HCT116 (cell line): ENCODE results near the gene TAF1C. TPM values are rescaled to one million over a fixed set of nuclear protein-coding genes. Genes with fewer than 3 reads are reported as not detected.
A peak's percentile ranks its signal among the peaks of the same experiment; 100 is the strongest.

Experiments
- ATAC-seq: fragments of 200-7000 bp; cut with Tn5 transposase; 2 replicates; pipeline ENCODE4 v1.9.1; 2020; ENCODE audit warnings: mild to moderate bottlenecking, moderate library complexity
- BruUV-seq: library from RNA; stranded (reverse); fragments of 400-500 nt; replicated peaks from 2 replicates; lab custom pipeline; 2021; lab: Mats Ljungman, UMichigan
- CTCF ChIA-PET: fragments of 300-600 bp; sonication (Branson Sonifier 250); formaldehyde crosslinking; loops from one replicate; lab custom pipeline; 2021; ENCODE audit warnings: antibody characterized with exemption; lab: Charles Lee
- POLR2A ChIA-PET: fragments of 300-600, 350-600 bp; sonication (Branson Sonifier 250); formaldehyde crosslinking; loops from one replicate; lab custom pipeline; 2021; ENCODE audit warnings: antibody characterized with exemption; lab: Charles Lee
- RAD21 ChIA-PET, 2 experiments: fragments of 300-600 bp; sonication (Branson Sonifier 250); formaldehyde crosslinking; loops; one replicate each; lab custom pipeline; 2023; ENCODE audit warnings: low total read pairs in 2 of 2; ENCODE audit not compliant: uncharacterized antibody in 2 of 2, unreplicated experiment in 2 of 2, low non-redundant PET in 1 of 2; lab: Charles Lee
- DNase-seq: peaks from one replicate; pipeline ENCODE4 v3.0.0-alpha.2; 2010; ENCODE audit warnings: low read depth, low spot score
- H2AFZ ChIP-seq: fragments of 200-600 bp; shearing (Covaris generic), sonication (generic); 2 replicates; pipeline ENCODE4 v1.6.1; 2017; ENCODE audit warnings: low read depth, mixed run types, mixed read lengths, antibody characterized with exemption, low read length; ENCODE audit not compliant: poor library complexity, severe bottlenecking
- H3K27ac ChIP-seq: 2 replicates; pipeline ENCODE4 v1.5.1; 2012; ENCODE audit warnings: low read depth, low read length
- H3K27me3 ChIP-seq: fragments of 200-600 bp; sonication (generic); 2 replicates; pipeline ENCODE4 v1.6.1; 2016; ENCODE audit warnings: mixed run types, low read length, mixed read lengths; ENCODE audit not compliant: insufficient read depth
- H3K36me3 ChIP-seq, 2 experiments: fragments of 200-500 bp in 1 of 2; fragments of 200-600 bp in 1 of 2; sonication (Bioruptor generic) in 1 of 2; sonication (generic) in 1 of 2; 2 replicates each; pipeline versions ENCODE4 v1.5.1 to v1.6.1; 2014 to 2016; ENCODE audit warnings: low read length in 2 of 2, inconsistent platforms in 1 of 2, mixed read lengths in 1 of 2, mixed run types in 1 of 2; ENCODE audit not compliant: insufficient read depth in 2 of 2, control insufficient read depth in 1 of 2
- H3K4me1 ChIP-seq, 2 experiments: fragments of 200-600 bp in 1 of 2; sonication (generic) in 1 of 2; 2 replicates each; pipeline versions ENCODE4 v1.5.1 to v1.6.1; 2012 to 2017; ENCODE audit warnings: low read length in 2 of 2, inconsistent platforms in 1 of 2, mild to moderate bottlenecking in 1 of 2, mixed read lengths in 1 of 2, mixed run types in 1 of 2, moderate library complexity in 1 of 2; ENCODE audit not compliant: insufficient read depth in 2 of 2, control insufficient read depth in 1 of 2
- H3K4me2 ChIP-seq: fragments of 200-600 bp; sonication (generic); 2 replicates; pipeline ENCODE4 v1.6.1; 2017; ENCODE audit warnings: mixed run types, low read length, mixed read lengths
- H3K4me3 ChIP-seq, 2 experiments: fragments of 200-600 bp in 1 of 2; sonication (generic) in 1 of 2; replicated peaks in 1 of 2; 2 replicates each; pipeline ENCODE4 v1.5.1; 2011 to 2016; ENCODE audit warnings: low read length in 2 of 2, control low read depth in 1 of 2, low read depth in 1 of 2, mild to moderate bottlenecking in 1 of 2, mixed read lengths in 1 of 2, mixed run types in 1 of 2
- H3K79me2 ChIP-seq: fragments of 200-600 bp; sonication (generic); 2 replicates; pipeline ENCODE4 v1.6.1; 2017; ENCODE audit warnings: mild to moderate bottlenecking, mixed run types, low read length, moderate library complexity, mixed read lengths; ENCODE audit not compliant: insufficient read depth
- H3K9ac ChIP-seq: fragments of 200-600 bp; sonication (generic); 2 replicates; pipeline ENCODE4 v1.6.1; 2016; ENCODE audit warnings: low read length, mixed read lengths
- H3K9me2 ChIP-seq: fragments of 200-600 bp; sonication (generic), shearing (Covaris generic); 2 replicates; pipeline ENCODE4 v1.6.1; 2017; ENCODE audit warnings: mixed run types, mild to moderate bottlenecking, moderate library complexity; ENCODE audit not compliant: insufficient read depth
- H3K9me3 ChIP-seq, 2 experiments: fragments of 200-500 bp in 1 of 2; fragments of 200-600 bp in 1 of 2; sonication (Bioruptor generic) in 1 of 2; sonication (generic) in 1 of 2; 2 replicates each; pipeline ENCODE4 v1.6.1; 2014 to 2017; ENCODE audit warnings: low read length in 2 of 2, mixed read lengths in 2 of 2, inconsistent platforms in 1 of 2, low read depth in 1 of 2, mild to moderate bottlenecking in 1 of 2, mixed run types in 1 of 2, moderate library complexity in 1 of 2; ENCODE audit not compliant: control insufficient read depth in 1 of 2, insufficient read depth in 1 of 2
- H4K20me1 ChIP-seq: fragments of 200-600 bp; sonication (generic), shearing (Covaris generic); 2 replicates; pipeline ENCODE4 v1.6.1; 2017; ENCODE audit warnings: mixed run types, mild to moderate bottlenecking, moderate library complexity; ENCODE audit not compliant: insufficient read depth
- CBX3 ChIP-seq: IDR thresholded peaks from 2 replicates; pipeline ENCODE4 v1.6.1; 2012; ENCODE audit warnings: low read depth
- CEBPB ChIP-seq: IDR thresholded peaks from 2 replicates; pipeline ENCODE4 v1.6.1; 2012; ENCODE audit warnings: low read depth
- EGR1 ChIP-seq: IDR thresholded peaks from 2 replicates; pipeline ENCODE4 v1.6.1; 2012; ENCODE audit warnings: low read depth
- EZH2 ChIP-seq: fragments of 200-600 bp; sonication (generic); IDR thresholded peaks from 2 replicates; pipeline ENCODE4 v1.6.1; 2017; ENCODE audit warnings: antibody characterized with exemption, mixed run types
- FOSL1 ChIP-seq: IDR thresholded peaks from 2 replicates; pipeline ENCODE4 v1.6.1; 2012; ENCODE audit warnings: low read depth
- JUND ChIP-seq: IDR thresholded peaks from 2 replicates; pipeline ENCODE4 v1.6.1; 2012
- POLR2A ChIP-seq: IDR thresholded peaks from 2 replicates; pipeline ENCODE4 v1.7.0; 2011; ENCODE audit warnings: borderline replicate concordance; ENCODE audit not compliant: insufficient read depth, insufficient read length; ENCODE audit errors: extremely low read depth
- RAD21 ChIP-seq: IDR thresholded peaks from 2 replicates; pipeline ENCODE4 v1.6.1; 2012; ENCODE audit warnings: low read depth, mild to moderate bottlenecking
- SRF ChIP-seq: IDR thresholded peaks from 2 replicates; pipeline ENCODE4 v1.6.1; 2012; ENCODE audit warnings: low read depth
- TCF7L2 ChIP-seq: IDR thresholded peaks from 2 replicates; pipeline ENCODE4 v1.7.0; 2011; ENCODE audit warnings: borderline replicate concordance, inconsistent platforms; ENCODE audit not compliant: insufficient read depth, insufficient read length; ENCODE audit errors: extremely low read depth
- YY1 ChIP-seq: IDR thresholded peaks from 2 replicates; pipeline ENCODE4 v1.6.1; 2011; ENCODE audit warnings: low read length, low read depth, moderate library complexity, mild to moderate bottlenecking; ENCODE audit not compliant: insufficient replicate concordance; ENCODE audit errors: extremely low read depth
- ZFX ChIP-seq: fragments of 450-650 bp; IDR thresholded peaks from 2 replicates; pipeline ENCODE4 v1.6.1; 2017
- intact Hi-C: fragments of 100-400 bp; cut with micrococcal nuclease; formaldehyde crosslinking; loops from 2 replicates; pipeline ENCODE4 v1.10.0; 2022
- total RNA-seq: library from RNA; stranded (reverse); gene quantifications from one replicate; pipeline ENCODE4 v1.2.1, GENCODE V29; 2021; ENCODE audit not compliant: unreplicated experiment
- TF ChIP-seq, protein P1 (sequence below), 3 experiments: fragments of 200-600 bp in 1 of 3; sonication (generic) in 1 of 3; IDR thresholded peaks in 2 of 3; conservative IDR thresholded peaks in 1 of 3; 2 replicates each; pipeline ENCODE4 v1.5.1; 2012 to 2017; ENCODE audit warnings: low read depth in 2 of 3, low read length in 2 of 3, antibody characterized with exemption in 1 of 3, borderline replicate concordance in 1 of 3, control low read depth in 1 of 3, mild to moderate bottlenecking in 1 of 3, mixed read lengths in 1 of 3, mixed run types in 1 of 3, moderate library complexity in 1 of 3; ENCODE audit not compliant: insufficient read depth in 1 of 3
- TF ChIP-seq, protein P2 (sequence below): IDR thresholded peaks from 2 replicates; pipeline ENCODE4 v1.6.1; 2012
- TF ChIP-seq, protein P3 (sequence below): IDR thresholded peaks from 2 replicates; pipeline ENCODE4 v1.6.1; 2012

Gene TAF1C
- total RNA-seq, 1 experiment from 2014 or later: 76.3 TPM

DNA sequence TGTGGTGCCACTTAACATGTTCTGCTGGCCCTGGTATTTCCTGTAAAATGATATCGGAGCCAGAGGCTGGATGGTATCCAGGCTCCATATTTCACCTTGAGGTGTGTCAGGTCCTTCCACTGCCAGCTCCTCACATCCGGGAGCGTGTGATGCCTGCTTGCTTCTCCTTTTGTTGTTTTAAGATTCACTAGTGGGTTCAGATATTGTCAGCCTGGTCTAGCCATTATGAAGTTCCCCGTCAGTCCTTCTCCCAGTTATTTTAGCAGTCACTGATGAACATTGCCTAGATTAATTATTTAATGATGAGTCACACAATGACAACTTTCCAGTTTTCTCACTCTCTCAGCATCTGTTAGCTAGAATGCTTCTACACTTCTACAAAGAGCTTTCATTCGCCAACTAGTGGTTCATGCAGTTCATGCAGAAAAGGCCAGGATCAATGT is 30.5 kb downstream of the TAF1C start:
- peak; percentile 60 for ATAC-seq

DNA sequence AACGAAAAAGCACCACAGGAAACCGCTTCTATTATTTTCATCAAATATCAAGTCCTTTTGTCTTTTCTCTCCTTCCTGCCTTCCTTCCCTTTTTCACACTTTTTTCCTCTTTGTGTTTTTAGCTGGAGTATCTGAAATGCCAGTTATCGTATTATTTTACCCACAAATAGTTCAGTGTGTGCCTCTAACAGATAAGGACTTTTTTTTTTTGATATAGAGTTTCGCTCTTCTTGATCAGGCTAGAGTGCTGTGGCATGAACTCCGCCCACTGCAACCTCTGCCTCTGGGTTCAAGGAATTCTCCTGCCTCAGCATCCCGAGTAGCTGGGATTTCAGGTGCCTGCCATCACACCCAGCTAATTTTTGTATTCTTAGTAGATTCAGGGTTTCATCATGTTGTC is 31.1 kb downstream of the TAF1C start:
- BruUV-seq: no TSS peak
- ChIA-PET POLR2A (no interaction called here), RAD21 (no interaction called here), CTCF (interaction anchor here (1.8 kb wide), 1 partner anchor 31 kb away, joined by 8 read pairs; the partner anchor contains the start of gene TAF1C)
- Histone ChIP-seq H3K9ac (no peak overlapping the region), H3K9me2 (no peaks in the 10 kb centered on the region), H2AFZ (no peak overlapping the region), H3K27ac (no peak overlapping the region), H3K27me3 (peaks cover 7% of the 10 kb centered on the region; the same call in 1 of the 2 replicates), H3K9me3 (no peaks in the 10 kb centered on the region; a peak in 1 of 4 replicates), H3K79me2 (no peaks in the 10 kb centered on the region), H4K20me1 (no peaks in the 10 kb centered on the region), H3K36me3 (no peaks in the 10 kb centered on the region), H3K4me1 (peaks cover 0 to 10% of the 10 kb centered on the region in 2 experiments; a peak in 2 of 4 replicates), H3K4me2 (no peak overlapping the region), H3K4me3 (no peak overlapping the region)
- DNase-seq: no peak
- ATAC-seq: no peak
- intact Hi-C loops: no loop called here
- TF ChIP-seq JUND: no peak
- no peak for TF ChIP-seq ZFX
- TF ChIP-seq POLR2A: no peak
- TF ChIP-seq, protein P1, sequence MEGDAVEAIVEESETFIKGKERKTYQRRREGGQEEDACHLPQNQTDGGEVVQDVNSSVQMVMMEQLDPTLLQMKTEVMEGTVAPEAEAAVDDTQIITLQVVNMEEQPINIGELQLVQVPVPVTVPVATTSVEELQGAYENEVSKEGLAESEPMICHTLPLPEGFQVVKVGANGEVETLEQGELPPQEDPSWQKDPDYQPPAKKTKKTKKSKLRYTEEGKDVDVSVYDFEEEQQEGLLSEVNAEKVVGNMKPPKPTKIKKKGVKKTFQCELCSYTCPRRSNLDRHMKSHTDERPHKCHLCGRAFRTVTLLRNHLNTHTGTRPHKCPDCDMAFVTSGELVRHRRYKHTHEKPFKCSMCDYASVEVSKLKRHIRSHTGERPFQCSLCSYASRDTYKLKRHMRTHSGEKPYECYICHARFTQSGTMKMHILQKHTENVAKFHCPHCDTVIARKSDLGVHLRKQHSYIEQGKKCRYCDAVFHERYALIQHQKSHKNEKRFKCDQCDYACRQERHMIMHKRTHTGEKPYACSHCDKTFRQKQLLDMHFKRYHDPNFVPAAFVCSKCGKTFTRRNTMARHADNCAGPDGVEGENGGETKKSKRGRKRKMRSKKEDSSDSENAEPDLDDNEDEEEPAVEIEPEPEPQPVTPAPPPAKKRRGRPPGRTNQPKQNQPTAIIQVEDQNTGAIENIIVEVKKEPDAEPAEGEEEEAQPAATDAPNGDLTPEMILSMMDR (IDR thresholded peaks at IDR 0.05 in 2 of 3, conservative IDR thresholded peaks at IDR 0.05 in 1 of 3; ENCODE audit: borderline replicate concordance in 1 of 3, insufficient read depth in 1 of 3, low read depth in 2 of 3, low read length in 2 of 3): no peak
- TF ChIP-seq, protein P2, sequence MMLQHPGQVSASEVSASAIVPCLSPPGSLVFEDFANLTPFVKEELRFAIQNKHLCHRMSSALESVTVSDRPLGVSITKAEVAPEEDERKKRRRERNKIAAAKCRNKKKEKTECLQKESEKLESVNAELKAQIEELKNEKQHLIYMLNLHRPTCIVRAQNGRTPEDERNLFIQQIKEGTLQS: no peak
- TF ChIP-seq CEBPB: no peak
- no peak for TF ChIP-seq YY1
- no peak for TF ChIP-seq FOSL1
- no peak for TF ChIP-seq EZH2
- no peak for TF ChIP-seq CBX3
- no peak for TF ChIP-seq SRF
- TF ChIP-seq TCF7L2: no peak
- TF ChIP-seq EGR1: no peak

More for the DNA sequence above, 30.5 kb downstream of the TAF1C start:
- ChIA-PET CTCF (interaction anchor here (1.1 to 1.8 kb wide), 2 partner anchors 9 to 31 kb away, joined by 6 to 8 read pairs; partner anchors contain the start of gene TAF1C), POLR2A (no interaction called here), RAD21 (no interaction called here)
- Histone ChIP-seq H3K79me2 (no peaks in the 10 kb centered on the region), H3K4me2 (no peak overlapping the region), H3K27ac (no peak overlapping the region), H3K9ac (no peak overlapping the region), H3K9me2 (no peaks in the 10 kb centered on the region), H2AFZ (no peak overlapping the region), H3K4me1 (peaks cover 0 to 10% of the 10 kb centered on the region in 2 experiments; a peak in 2 of 4 replicates), H3K9me3 (no peaks in the 10 kb centered on the region; a peak in 1 of 4 replicates), H4K20me1 (no peaks in the 10 kb centered on the region), H3K4me3 (no peak overlapping the region), H3K27me3 (peaks cover 7% of the 10 kb centered on the region; the same call in 1 of the 2 replicates), H3K36me3 (no peaks in the 10 kb centered on the region)
- intact Hi-C loops: no loop called here
- BruUV-seq: no TSS peak
- TF ChIP-seq, protein P1 (IDR thresholded peaks at IDR 0.05 in 2 of 3, conservative IDR thresholded peaks at IDR 0.05 in 1 of 3; ENCODE audit: borderline replicate concordance in 1 of 3, insufficient read depth in 1 of 3, low read depth in 2 of 3, low read length in 2 of 3): 0 out of 6 replicates have a peak, but pooled peaks of 1 of the 3 experiments have one; percentile 17
- no peak for TF ChIP-seq RAD21
- TF ChIP-seq, protein P3, sequence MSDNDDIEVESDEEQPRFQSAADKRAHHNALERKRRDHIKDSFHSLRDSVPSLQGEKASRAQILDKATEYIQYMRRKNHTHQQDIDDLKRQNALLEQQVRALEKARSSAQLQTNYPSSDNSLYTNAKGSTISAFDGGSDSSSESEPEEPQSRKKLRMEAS: 0 out of 2 replicates have a peak, but pooled peaks have one; percentile 13
- DNase-seq: no peak
